KMS-11 (cell line): ENCODE results near the gene MRTFA.

Experiments used
- H2AFZ ChIP-seq: fragments of 200-600 bp; sonication (generic); 2 replicates; pipeline ENCODE4 v1.6.1; 2016; ENCODE audit warnings: antibody characterized with exemption, mixed run types, low read depth
- H3K27ac ChIP-seq: fragments of 200-600 bp; sonication (generic); 2 replicates; pipeline ENCODE4 v1.6.1; 2016; ENCODE audit warnings: mild to moderate bottlenecking, mixed run types
- H3K27me3 ChIP-seq: fragments of 200-600 bp; sonication (generic); 2 replicates; pipeline ENCODE4 v1.6.1; 2017; ENCODE audit warnings: mild to moderate bottlenecking, low read depth, mixed run types, moderate library complexity; ENCODE audit not compliant: insufficient read depth
- H3K36me3 ChIP-seq: fragments of 200-600 bp; sonication (generic); 2 replicates; pipeline ENCODE4 v1.6.1; 2017; ENCODE audit warnings: mild to moderate bottlenecking, mixed run types; ENCODE audit not compliant: insufficient read depth
- H3K4me1 ChIP-seq: fragments of 200-600 bp; sonication (generic); 2 replicates; pipeline ENCODE4 v1.6.1; 2016; ENCODE audit warnings: mild to moderate bottlenecking, low read depth, mixed run types; ENCODE audit not compliant: poor library complexity, severe bottlenecking
- H3K4me2 ChIP-seq: fragments of 200-600 bp; sonication (generic); 2 replicates; pipeline ENCODE4 v1.7.0; 2016; ENCODE audit warnings: mild to moderate bottlenecking, mixed run types
- H3K4me3 ChIP-seq: fragments of 200-600 bp; sonication (generic); IDR thresholded peaks from 2 replicates; pipeline ENCODE4 v1.6.1; 2017; ENCODE audit warnings: low read depth, low read length, mixed read lengths; ENCODE audit not compliant: insufficient read depth
- H3K79me2 ChIP-seq: fragments of 200-600 bp; sonication (generic); 2 replicates; pipeline ENCODE4 v1.6.1; 2016; ENCODE audit warnings: low read depth, mixed run types; ENCODE audit not compliant: insufficient read depth
- H3K9ac ChIP-seq: fragments of 200-600 bp; sonication (generic); 2 replicates; pipeline ENCODE4 v1.6.1; 2016; ENCODE audit warnings: mild to moderate bottlenecking, mixed run types
- H4K20me1 ChIP-seq: fragments of 200-600 bp; sonication (generic); 2 replicates; pipeline ENCODE4 v1.6.1; 2016; ENCODE audit warnings: mild to moderate bottlenecking, mixed run types; ENCODE audit not compliant: insufficient read depth
- CTCF ChIP-seq: fragments of 200-600 bp; sonication (generic); conservative IDR thresholded peaks from 2 replicates; pipeline ENCODE4 v1.6.1; 2017; ENCODE audit warnings: low read depth, mild to moderate bottlenecking, antibody characterized with exemption, low read length, moderate library complexity, mixed read lengths

Gene MRTFA

GRCh38 chr22:40479126-40479800, 157.3 kb downstream of the MRTFA start:
- Histone ChIP-seq H2AFZ (no peak overlapping the region), H3K79me2 (no peaks in the 10 kb centered on the region), H3K27ac (no peak overlapping the region), H3K4me1 (no peaks in the 10 kb centered on the region), H3K9ac (no peak overlapping the region), H3K4me2 (no peak overlapping the region), H3K27me3 (no peaks in the 10 kb centered on the region), H3K4me3 (no peak overlapping the region), H3K36me3 (no peaks in the 10 kb centered on the region), H4K20me1 (no peaks in the 10 kb centered on the region)
- no peak for TF ChIP-seq CTCF

GRCh38 chr22:40478338-40479125, 158.0 kb downstream of the MRTFA start:
- no peaks in the 10 kb centered on the region for H4K20me1 ChIP-seq
- TF ChIP-seq CTCF = no peak
- H3K4me2 ChIP-seq = no peak overlapping the region

GRCh38 chr22:40477683-40478337, 158.7 kb downstream of the MRTFA start:
- Histone ChIP-seq H3K36me3 (no peaks in the 10 kb centered on the region), H2AFZ (no peak overlapping the region), H3K4me1 (no peaks in the 10 kb centered on the region), H3K9ac (no peak overlapping the region), H3K79me2 (no peaks in the 10 kb centered on the region), H4K20me1 (no peaks in the 10 kb centered on the region), H3K27ac (no peak overlapping the region), H3K4me3 (no peak overlapping the region), H3K27me3 (no peaks in the 10 kb centered on the region), H3K4me2 (no peak overlapping the region)
- no peak for TF ChIP-seq CTCF

More at GRCh38 chr22:40478338-40479125, 158.0 kb downstream of the MRTFA start:
- H3K9ac ChIP-seq = no peak overlapping the region
- no peaks in the 10 kb centered on the region for H3K79me2 ChIP-seq
- no peak overlapping the region for H3K27ac ChIP-seq
- no peak overlapping the region for H3K4me3 ChIP-seq
- no peaks in the 10 kb centered on the region for H3K27me3 ChIP-seq
- no peaks in the 10 kb centered on the region for H3K4me1 ChIP-seq
- no peaks in the 10 kb centered on the region for H3K36me3 ChIP-seq
- H2AFZ ChIP-seq = no peak overlapping the region

GRCh38 chr22:40476341-40476740, 160.2 kb downstream of the MRTFA start:
- Histone ChIP-seq H3K36me3 (no peaks in the 10 kb centered on the region), H4K20me1 (no peaks in the 10 kb centered on the region), H2AFZ (no peak overlapping the region), H3K79me2 (no peaks in the 10 kb centered on the region), H3K27ac (no peak overlapping the region), H3K4me2 (no peak overlapping the region), H3K27me3 (no peaks in the 10 kb centered on the region), H3K4me1 (no peaks in the 10 kb centered on the region), H3K4me3 (no peak overlapping the region), H3K9ac (no peak overlapping the region)
- no peak for TF ChIP-seq CTCF
